Neural crest cell (in vitro differentiated cells): ENCODE measurements around the gene ZBED6. TPM values are rescaled to one million over a fixed set of nuclear protein-coding genes. Genes with fewer than 3 reads are reported as not detected.
"Not testable (repeated sequence)": the region's sequence is repeated elsewhere in the genome, so short reads cannot be mapped to it uniquely, and the experiment has no call there.

Experiments used
- DNase-seq: peaks from one replicate; pipeline ENCODE4 v3.0.0; 2021; ENCODE audit warnings: low read depth, mixed read lengths, low spot score
- H3K27ac Mint-ChIP-seq: one replicate; pipeline ENCODE4 v1.8.0; 2021; ENCODE audit warnings: mild to moderate bottlenecking, mixed read lengths; ENCODE audit not compliant: unreplicated experiment
- H3K27me3 Mint-ChIP-seq: 2 replicates; pipeline ENCODE4 v1.8.0; 2021; ENCODE audit warnings: low read depth, mild to moderate bottlenecking, mixed read lengths
- H3K36me3 Mint-ChIP-seq: 2 replicates; pipeline ENCODE4 v1.8.0; 2021; ENCODE audit warnings: low read depth, mild to moderate bottlenecking, mixed read lengths
- H3K4me1 Mint-ChIP-seq: 2 replicates; pipeline ENCODE4 v1.8.0; 2021; ENCODE audit warnings: mixed read lengths
- H3K4me3 Mint-ChIP-seq: one replicate; pipeline ENCODE4 v1.8.0; 2021; ENCODE audit warnings: mild to moderate bottlenecking, mixed read lengths
- H3K9me3 Mint-ChIP-seq: 2 replicates; pipeline ENCODE4 v1.8.0; 2021; ENCODE audit warnings: mixed read lengths
- CTCF ChIP-seq: fragments of 200-600 bp; sonication (generic); conservative IDR thresholded peaks from 2 replicates; pipeline ENCODE4 v1.5.0; 2021; ENCODE audit warnings: antibody characterized with exemption, mild to moderate bottlenecking
- total RNA-seq: library from RNA; stranded (reverse); gene quantifications from 2 replicates; pipeline ENCODE4 v1.2.1, GENCODE V29; 2021

The ZBED6 gene
- total RNA-seq, 1 donor from 2014 or later, result 26.3 TPM

- H3K9me3 Mint-ChIP-seq, result no peaks in the 10 kb centered on the region
- no peak overlapping the region for H3K4me3 Mint-ChIP-seq
- H3K36me3 Mint-ChIP-seq, result no peaks in the 10 kb centered on the region
- H3K4me1 Mint-ChIP-seq, result peaks cover 10% of the 10 kb centered on the region
- no peak for DNase-seq
- TF ChIP-seq CTCF, result no peak
- H3K27me3 Mint-ChIP-seq, result no peaks in the 10 kb centered on the region
- no peak overlapping the region for H3K27ac Mint-ChIP-seq
These were observed 5.5 kb upstream of the ZBED6 start for GRCh38 chr1:203789966-203790365.

- Mint-ChIP-seq H3K36me3 (peaks cover 8% of the 10 kb centered on the region), H3K4me3 (no peak overlapping the region), H3K9me3 (peaks cover 8% of the 10 kb centered on the region), H3K27ac (no peak overlapping the region), H3K4me1 (peaks cover 21% of the 10 kb centered on the region), H3K27me3 (peaks cover 3% of the 10 kb centered on the region)
- TF ChIP-seq CTCF, result no peak
- DNase-seq, result no peak
These were observed 3.9 kb upstream of the ZBED6 start for GRCh38 chr1:203791498-203791897.

GRCh38 chr1:203792486-203792885, 2.9 kb upstream of the ZBED6 start:
- H3K27me3 Mint-ChIP-seq, result peaks cover 3% of the 10 kb centered on the region
- peaks cover 10% of the 10 kb centered on the region for H3K9me3 Mint-ChIP-seq
- H3K36me3 Mint-ChIP-seq, result peaks cover 16% of the 10 kb centered on the region
- no peak for DNase-seq
- H3K4me3 Mint-ChIP-seq, result no peak overlapping the region
- H3K4me1 Mint-ChIP-seq, result peaks cover 30% of the 10 kb centered on the region
- no peak for TF ChIP-seq CTCF
- no peak overlapping the region for H3K27ac Mint-ChIP-seq

- peaks cover 26% of the 10 kb centered on the region for H3K36me3 Mint-ChIP-seq
- not testable (repeated sequence) for DNase-seq, H3K27ac Mint-ChIP-seq, H3K4me3 Mint-ChIP-seq, H3K27me3 Mint-ChIP-seq
- peaks cover 16% of the 10 kb centered on the region for H3K9me3 Mint-ChIP-seq
- peaks cover 40% of the 10 kb centered on the region for H3K4me1 Mint-ChIP-seq
These were observed 1.9 kb upstream of the ZBED6 start for GRCh38 chr1:203793561-203793960.

GRCh38 chr1:203794764-203795440, 521 bp upstream of the ZBED6 start:
- peaks cover 3% of the 10 kb centered on the region for H3K27me3 Mint-ChIP-seq
- DNase-seq, result no peak
- H3K27ac Mint-ChIP-seq, result peak overlapping the region; percentile 46

More at GRCh38 chr1:203794764-203795440, 521 bp upstream of the ZBED6 start:
- Mint-ChIP-seq H3K36me3 (peaks cover 39% of the 10 kb centered on the region), H3K4me3 (peak overlapping the region; percentile 99), H3K9me3 (peaks cover 20% of the 10 kb centered on the region), H3K4me1 (peaks cover 48% of the 10 kb centered on the region)
- no peak for TF ChIP-seq CTCF
